Right renal pelvis (tissue), 4 donors: ENCODE data around the gene NOVA1. TPM values are rescaled to one million over a fixed set of nuclear protein-coding genes. Genes with fewer than 3 reads are reported as not detected.
A peak's percentile ranks its signal among the peaks of the same experiment; 100 is the strongest.
"Not testable (repeated sequence)": the region's sequence is repeated elsewhere in the genome, so short reads cannot be mapped to it uniquely, and the experiment has no call there.

ENCODE experiments used
- DNase-seq, 4 donors: peaks; one replicate each; pipeline ENCODE4 v3.0.0-alpha.2; 2013; ENCODE audit warnings: low read depth in 4 of 4, low spot score in 3 of 4, missing footprints in 1 of 4
- polyA plus RNA-seq, 4 donors: library from polyadenylated mRNA; unstranded; fragments of 120-200 nt; gene quantifications; one replicate each; pipeline ENCODE4 v1.2.1, GENCODE V29; 2013; ENCODE audit not compliant: insufficient read length in 4 of 4

The NOVA1 gene, protein sequence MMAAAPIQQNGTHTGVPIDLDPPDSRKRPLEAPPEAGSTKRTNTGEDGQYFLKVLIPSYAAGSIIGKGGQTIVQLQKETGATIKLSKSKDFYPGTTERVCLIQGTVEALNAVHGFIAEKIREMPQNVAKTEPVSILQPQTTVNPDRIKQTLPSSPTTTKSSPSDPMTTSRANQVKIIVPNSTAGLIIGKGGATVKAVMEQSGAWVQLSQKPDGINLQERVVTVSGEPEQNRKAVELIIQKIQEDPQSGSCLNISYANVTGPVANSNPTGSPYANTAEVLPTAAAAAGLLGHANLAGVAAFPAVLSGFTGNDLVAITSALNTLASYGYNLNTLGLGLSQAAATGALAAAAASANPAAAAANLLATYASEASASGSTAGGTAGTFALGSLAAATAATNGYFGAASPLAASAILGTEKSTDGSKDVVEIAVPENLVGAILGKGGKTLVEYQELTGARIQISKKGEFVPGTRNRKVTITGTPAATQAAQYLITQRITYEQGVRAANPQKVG
- 10 to 100 TPM; 18.5 to 32.1 (median 26.9) TPM for polyA plus RNA-seq

DNA sequence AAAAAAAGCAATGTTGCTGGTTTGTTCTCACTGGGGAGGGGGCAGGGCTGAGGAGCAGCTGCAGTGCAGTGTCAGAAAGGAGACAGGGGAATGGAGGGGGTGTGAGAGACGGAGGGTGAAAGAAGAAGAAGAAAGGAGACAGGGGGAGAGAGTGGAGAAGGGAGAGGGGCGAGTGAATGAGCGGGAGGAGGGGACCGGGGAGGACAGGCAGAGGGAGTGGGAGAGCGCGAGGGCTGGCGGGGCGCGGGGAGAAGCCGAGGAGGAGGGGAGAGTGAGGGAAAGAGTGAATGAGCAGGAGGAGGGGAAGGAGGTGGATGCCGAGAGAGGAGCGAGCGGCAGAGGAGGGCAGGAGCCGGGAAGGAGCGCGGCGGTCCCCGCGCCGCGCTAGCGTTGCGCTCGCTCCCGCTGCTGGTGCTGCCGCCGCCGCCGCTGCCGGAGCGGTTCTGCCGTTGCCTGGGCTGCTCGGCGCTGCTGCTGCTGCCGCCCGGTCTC, at the start of gene NOVA1:
NOVA1 (minus strand) TSS at position 445 of the 492 bp plus-strand sequence. CDS start 597 bp downstream, outside the sequence.
- DNase-seq: peak in 3 of 4 donors; percentile 23 to 53 (median 41)

DNA sequence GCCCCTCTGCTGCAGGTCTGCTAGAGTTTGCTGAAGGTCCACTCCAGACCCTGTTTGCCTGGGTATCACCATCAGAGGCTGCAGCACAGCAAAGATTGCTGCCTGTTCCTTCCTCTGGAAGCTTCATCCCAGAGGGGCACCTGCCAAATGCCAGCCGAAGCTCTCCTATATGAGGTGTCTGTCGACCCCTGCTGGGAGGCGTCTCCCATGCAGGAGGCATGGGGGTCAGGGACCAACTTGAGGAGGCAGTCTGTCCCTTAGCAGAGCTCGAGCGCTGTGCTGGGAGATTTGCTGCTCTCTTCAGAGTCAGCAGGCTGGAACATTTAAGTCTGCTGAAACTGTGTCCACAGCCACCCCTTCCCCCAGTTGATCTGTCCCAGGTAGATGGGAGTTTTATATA, 47.2 kb upstream of the NOVA1 start:
- not testable (repeated sequence) for DNase-seq

DNA sequence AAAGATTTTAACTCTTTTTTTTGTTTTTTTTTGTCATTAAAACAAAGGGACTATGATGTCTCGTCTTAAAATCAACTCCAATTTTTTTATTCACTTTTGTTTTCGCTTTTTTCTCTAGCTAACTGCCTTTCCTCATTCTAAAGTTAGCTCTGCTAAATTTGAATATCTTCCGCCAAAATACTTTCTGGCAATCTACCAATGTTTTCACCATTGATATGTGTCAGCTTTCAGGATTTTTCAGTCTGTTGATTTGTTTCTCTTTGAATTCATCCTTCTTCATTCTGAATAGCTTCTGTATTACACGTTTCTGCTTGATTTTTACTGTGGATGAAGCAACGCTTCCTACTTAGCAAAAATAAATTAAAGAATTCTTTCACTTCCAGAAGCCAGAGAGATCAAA, 38.7 kb upstream of the NOVA1 start:
- no peak for DNase-seq

DNA sequence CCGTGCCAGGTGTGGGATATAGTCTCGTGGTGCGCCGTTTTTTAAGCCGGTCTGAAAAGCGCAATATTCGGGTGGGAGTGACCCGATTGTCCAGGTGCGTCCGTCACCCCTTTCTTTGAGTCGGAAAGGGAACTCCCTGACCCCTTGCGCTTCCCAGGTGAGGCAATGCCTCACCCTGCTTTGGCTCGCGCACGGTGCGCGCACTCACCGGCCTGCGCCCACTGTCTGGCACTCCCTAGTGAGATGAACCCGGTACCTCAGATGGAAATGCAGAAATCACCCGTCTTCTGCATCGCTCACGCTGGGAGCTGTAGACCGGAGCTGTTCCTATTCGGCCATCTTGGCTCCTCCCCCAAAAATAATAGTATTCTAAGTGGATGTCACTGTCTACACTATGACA, 37.1 kb upstream of the NOVA1 start:
- not testable (repeated sequence) for DNase-seq

DNA sequence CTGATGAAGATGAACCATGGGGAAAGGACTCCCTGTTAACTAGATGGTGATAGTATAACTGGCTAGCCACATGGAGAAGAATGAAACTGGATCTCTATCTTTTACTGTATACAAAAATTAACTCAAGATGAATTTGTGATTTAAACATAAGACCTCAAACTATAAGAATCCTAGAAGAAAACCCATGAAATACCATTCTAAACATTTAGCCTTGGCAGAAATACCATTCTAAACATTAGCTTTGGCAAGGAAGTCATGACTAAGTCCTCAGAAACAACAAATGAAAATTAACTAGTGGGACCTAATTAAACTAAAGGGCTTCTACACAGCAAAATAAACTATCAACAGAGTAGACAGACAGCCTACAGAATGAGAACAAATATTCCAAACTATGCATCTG, 28.4 kb upstream of the NOVA1 start:
- DNase-seq: no peak

DNA sequence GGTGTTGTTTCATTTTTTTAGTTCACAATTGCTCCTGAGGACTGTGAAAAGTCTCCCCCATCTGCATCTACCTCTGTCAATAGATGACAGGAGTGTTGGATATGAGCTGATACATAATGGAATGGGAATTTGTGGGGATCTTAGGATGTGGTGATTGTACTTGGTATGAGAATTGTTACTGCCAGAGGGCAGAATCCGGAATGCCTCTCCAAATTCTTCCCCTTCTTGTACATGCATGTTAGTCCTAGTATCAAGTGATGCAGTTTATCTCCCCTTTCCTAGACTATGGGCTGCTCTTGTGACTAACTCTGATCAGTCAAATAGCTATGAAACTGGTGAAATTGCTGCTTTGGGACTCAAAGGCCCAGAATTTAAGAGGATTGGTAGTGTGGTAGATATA, 24.8 kb upstream of the NOVA1 start:
- no peak for DNase-seq

DNA sequence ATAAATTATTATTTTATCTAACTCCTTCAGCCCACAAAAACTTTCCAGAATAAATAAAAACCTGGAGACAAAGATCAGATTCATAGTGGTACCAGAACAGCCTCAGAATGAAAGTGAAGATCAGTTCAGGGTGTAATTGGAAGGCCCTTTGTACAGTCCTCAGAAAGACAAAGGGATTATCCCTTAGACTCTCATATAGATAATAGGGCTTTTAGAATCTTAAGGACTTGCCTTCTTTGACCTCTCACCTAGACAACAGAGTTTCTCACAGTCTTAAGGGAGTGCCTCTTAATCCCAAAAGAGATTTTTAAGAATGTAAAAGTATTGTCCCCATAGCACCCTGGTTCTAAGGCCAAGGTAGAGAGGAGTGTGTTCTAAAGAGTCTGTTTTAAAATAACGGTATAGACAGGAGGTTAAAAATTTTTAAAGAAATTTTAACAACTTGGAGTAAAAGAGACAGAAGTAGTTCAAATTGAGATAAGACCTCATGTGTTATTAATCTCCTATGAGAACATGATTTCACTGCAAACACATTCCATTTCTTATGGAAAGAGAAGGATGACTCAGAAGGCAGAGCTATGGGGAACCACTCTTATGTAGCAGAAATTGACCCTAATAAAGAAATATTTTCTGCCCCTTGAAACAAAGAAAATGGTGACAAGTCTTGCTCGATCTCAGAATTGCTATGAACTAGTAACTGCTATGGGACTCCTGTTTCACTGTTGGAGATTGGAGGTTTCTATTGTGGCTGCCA, 24.2 kb upstream of the NOVA1 start:
- DNase-seq: no peak

DNA sequence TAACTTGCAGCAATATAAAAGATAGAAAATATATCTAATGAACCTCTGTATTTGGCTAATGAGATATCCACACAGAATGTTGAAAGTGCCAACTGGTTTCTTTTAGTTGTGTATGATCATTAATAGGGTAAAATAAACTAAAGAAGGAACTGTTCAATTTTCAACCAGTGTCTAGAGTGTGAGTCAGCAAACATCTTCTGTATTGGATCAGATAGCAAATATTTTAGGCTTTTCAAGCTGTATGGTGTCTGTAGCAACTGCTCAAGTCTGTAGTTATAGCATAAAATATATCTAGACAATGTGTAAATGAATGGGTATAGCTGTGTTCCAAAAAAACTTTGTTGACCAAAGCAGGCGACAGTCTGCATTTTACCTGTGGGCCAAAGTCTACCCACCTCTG, 23.5 kb upstream of the NOVA1 start:
- DNase-seq: no peak

DNA sequence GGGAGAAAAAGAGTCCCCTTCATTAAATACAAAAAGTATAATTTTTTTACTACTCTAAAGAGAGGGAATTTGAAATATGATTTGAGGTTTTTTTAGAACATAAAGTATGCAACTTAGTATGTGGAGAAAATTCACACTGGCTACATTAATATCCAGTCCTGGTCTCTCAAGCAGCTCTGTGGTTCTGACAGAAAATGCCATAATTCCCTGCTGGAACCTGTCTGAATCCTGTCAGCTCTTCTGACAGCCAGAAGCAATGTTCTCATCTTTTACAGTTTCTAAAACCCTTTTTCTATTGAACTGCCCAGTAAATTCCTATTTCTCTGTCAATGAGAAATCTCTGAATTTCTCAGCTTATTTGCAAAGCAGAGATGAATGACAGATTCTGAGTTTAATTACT, 13.4 kb upstream of the NOVA1 start:
- no peak for DNase-seq

DNA sequence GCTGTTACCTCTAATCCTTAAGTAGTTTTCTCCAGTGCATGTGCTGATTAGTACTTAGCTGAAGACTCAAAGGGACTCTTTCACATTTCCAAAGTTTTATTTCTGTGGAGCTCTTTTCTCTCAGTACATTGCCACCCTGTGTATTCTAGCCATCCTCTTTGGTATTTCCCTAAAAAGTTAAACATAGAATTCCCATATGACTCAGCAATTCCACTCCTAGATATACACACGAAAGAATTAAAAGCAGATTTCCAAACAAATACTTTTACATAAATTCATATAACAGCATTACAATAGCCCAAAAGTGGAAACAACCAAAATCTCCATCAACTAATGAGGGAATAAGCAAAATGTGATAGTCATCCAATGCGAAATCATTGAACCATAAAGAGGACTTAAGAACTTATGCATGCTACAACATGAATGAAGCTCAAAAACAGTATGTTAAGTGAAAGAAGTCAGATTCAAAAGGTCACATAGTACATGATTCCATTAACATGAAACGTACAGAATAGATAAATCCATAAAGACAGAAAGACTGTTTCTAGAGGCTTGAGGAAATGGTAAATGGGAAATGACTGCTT, 9.0 kb upstream of the NOVA1 start:
- DNase-seq: no peak

DNA sequence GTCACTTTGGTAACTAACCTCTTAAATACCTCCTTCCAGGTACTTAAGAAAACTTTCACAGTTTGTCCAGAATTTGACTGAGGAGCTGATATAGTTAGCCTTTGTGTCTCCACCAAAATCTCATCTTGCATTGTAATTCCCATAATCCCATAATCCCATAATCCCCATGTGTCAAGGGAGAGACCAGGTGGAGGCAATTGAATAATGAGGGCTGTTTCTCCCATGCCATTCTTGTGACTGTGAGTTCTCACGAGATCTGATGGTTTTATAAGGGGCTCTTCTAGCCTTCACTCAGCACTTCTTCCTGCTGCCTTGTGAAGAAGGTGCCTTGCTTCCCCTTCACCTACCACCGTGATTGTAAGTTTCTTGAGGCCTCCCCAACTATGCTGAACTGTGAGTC, 7.8 kb upstream of the NOVA1 start:
- DNase-seq: no peak

DNA sequence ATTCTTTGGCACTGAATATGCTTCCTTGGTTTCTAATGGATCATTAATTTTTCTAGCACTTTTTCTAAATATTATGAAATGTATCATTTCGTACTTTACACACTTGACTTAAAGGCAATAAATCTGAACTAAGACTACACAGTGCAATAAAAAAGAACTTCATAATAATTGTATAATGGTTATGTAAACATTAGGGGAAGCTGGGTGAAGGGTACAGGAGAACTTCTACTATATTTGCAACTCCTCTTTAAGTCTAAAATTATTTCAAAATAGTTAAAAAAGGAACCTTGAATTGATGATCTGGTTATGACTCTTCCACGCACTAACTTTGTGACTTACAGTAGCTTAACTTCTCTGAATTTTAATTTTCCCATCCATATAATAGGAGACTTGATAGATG, 5.1 kb upstream of the NOVA1 start:
- DNase-seq: no peak

DNA sequence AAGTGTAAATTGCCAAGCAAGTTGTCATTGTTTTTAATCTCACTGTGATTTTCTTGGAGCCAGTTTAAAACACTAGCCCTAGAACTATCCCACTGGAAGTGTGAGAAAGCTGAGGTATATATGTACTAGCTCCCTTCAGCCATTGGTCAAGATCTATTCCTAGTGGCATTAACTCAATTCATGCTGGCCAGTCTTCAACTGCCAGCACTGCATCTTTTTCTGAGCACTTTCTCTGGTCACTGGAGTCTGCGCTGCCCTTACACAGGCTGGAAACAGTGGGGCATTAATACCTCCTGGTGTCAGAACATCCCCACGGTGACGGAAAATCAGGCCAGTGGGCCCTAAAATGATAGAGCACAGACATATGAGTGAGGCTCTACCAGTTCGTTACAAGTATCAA, 4.0 kb upstream of the NOVA1 start:
- no peak for DNase-seq

DNA sequence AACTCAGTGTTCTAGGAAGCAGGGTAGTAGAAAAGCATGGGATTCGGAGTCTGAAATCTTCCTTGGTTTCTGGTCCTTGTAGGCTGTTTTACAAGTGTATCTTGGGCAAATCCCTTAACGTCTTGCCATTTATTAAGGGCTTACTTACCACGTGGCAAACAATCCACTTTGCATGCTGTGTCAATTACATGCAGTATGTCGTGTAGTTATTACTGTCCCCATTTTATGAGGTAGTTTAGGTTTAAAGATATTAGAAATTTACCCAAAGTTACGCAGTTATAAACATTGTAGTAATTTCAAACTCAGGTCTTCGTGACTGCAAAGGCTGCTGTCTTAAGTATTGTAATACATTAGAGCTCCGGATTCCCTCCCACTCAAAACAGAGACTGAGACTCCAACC, 1.5 kb upstream of the NOVA1 start:
- DNase-seq: no peak

DNA sequence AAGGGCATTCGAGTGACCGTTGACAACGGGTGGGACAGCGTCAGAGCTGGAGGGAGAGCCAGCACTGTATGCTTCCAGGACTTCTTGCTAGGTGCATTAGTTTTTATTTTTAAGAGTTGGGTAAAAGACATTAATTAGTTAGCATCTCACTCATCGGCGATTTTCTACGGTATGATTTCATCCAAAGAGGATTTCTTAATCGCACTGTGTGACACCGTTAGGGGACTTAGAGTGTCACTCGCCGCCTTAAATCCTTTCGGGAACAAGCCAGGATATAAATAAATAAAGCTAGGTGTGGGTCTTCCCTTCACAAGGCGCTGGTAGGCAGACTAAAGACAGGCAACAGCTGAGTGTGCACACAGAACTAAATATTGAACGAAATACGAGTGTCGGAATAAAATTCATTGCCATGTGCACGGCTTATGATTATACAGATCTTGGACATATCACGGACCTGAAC, 869 bp upstream of the NOVA1 start:
- peak in 1 of 4 donors; percentile 39 for DNase-seq

DNA sequence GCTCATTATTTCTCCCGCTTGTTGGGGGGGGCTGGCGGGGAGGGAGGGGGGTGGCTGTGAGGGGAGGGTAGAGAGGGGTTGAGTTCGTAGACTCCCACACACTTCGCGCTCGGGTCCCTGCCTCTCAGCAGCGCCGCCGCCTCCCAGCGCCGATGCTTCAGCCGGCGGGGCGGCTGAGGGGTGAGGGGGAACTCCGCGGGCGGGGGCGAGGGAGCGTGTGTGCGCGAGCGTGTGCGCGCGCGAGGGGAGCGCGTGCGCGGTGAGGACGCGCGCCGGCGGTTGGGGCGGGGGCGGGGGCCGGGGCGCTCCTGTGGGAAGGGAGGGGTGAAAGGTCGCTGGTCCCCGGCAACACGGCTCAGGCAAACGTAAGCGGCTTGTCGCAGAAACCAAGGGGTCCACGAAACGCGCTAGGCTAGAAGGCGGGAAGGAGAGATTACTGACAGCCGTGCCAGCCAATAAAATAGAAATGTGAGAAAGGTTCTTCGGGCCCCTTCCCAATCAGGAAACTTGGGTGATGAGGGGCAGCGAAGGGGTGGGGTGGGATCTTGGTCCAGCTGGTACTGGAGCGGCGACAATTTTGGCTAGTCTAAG, 343 bp upstream of the NOVA1 start:
- peak; percentile 87 to 93 (median 91) for DNase-seq

DNA sequence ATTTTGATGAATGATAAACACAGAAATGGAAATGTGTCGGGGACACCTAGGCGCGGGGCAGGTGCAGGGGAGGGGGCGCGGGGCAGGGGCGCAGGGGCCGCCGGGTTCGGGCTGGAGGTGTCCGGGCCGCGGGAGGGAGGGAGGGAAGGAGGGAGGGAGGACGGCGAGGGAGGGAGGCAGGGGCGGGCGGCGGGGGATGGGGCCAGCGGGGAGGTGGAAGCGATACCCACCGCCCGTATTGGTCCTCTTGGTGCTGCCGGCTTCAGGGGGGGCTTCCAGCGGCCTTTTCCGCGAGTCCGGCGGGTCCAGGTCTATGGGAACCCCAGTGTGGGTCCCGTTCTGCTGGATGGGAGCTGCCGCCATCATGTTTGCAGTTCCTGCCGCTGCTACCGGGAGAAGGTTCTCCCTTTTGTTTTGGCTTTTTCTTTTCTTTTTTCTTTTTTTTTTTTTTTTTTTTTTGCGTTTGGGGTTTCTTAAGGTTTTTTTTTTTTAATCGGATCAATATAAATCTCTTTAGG, 703 bp downstream of the NOVA1 start:
- peak in 2 of 4 donors; percentile 11 to 20 for DNase-seq

DNA sequence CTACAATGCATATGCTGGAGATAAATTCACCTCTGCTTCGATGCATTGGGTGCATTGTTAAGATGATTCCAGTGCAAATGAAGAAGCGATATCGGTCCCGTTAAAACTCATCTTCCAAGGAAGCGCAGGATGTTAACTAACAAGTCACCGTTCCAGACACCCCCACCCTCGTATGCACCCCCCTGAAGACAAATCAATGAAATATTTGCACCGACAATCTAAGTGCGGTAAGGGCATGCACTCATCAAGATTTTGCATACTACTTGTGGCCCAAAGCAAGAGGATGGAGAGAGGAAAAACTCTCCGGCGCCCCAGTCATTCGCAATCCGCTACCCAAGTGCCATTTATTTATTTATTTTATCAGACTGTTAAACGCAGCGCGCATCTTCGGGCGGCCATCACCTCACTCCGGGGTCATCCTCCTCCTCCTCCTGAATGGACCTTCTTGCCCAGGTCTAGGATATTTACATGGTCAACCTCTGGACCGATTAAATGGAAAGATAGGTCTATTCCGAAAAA, 1.2 kb downstream of the NOVA1 start:
- DNase-seq: peak in 3 of 4 donors; percentile 27 to 35 (median 28)

DNA sequence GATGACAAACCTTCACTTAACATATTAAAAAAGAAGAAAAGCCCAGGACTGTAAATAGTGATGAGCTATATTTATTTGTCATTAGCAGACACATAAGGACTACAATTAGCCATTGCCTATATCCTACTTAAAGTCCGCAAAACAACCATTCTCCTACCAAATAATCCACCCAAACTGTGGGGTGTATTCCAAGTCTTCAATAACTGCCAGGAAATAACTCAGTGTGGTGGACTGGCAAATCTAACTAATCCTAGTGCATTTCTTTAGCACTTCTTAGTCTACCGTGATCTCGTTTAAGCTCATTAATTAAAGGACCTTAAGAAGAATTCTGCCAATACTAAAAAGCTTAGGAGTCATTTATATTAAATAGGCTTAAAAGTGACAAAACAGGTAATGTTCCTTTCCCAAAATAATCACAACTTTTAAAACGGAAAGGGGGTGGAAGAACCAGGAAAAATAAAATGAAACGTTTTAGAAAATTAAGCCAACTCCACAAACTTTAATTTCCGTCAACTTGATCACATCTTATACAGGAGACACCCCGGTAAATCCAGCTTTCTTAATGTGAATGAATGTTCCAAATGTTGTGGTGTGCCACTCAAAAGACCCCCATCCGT, 1.8 kb downstream of the NOVA1 start:
- no peak for DNase-seq
